D721Med (cell line): ENCODE measurements around the gene DUSP28.

Experiments used
- DNase-seq: peaks from one replicate; pipeline ENCODE4 v3.0.0; 2011; ENCODE audit warnings: low spot score; ENCODE audit not compliant: insufficient read length
- FAIRE-seq: peaks from 2 replicates; lab custom pipeline; 2011; peaks lifted over from hg19 to GRCh38; lab: Jason Lieb, UNC
- TF ChIP-seq, protein P1 (sequence below): IDR thresholded peaks from 2 replicates; pipeline ENCODE4 v1.5.1; 2012; ENCODE audit warnings: mild to moderate bottlenecking, control low read depth; ENCODE audit not compliant: insufficient read depth; ENCODE audit errors: missing control alignments

Gene DUSP28

DNA sequence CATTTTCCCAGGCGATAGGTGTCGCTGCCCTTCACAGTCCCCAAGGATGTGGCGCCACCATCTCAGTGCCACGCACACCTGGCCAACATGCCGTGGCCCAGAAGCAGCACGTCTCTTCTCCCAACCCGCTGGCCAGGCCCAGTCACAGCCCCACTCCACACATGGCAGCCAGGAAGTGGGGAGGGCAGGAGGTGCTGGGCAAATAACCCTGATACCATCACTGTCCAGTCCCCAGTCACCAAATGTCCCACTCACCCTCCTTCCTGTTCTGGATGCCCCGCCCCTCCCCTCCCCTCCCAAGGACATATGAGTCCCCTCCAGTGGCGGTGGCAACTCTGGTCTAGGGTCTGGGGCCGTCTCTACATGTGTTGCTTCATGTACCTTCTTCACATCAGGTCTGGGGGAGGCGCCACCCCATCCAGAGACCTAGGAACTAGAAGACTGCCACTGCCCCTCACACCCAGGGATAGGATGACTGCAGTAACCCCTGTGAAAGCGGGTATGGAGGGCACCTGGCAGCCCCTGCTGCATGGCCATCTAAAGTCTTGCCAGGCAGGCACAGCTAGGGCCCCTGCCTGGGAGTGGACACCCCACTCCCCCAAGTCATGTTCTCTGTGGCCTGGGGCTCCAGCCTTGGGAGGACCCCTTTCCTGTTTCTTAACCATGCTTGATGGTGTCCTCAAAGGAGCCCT lies 19.1 kb downstream of the DUSP28 start:
- TF ChIP-seq, protein P1, sequence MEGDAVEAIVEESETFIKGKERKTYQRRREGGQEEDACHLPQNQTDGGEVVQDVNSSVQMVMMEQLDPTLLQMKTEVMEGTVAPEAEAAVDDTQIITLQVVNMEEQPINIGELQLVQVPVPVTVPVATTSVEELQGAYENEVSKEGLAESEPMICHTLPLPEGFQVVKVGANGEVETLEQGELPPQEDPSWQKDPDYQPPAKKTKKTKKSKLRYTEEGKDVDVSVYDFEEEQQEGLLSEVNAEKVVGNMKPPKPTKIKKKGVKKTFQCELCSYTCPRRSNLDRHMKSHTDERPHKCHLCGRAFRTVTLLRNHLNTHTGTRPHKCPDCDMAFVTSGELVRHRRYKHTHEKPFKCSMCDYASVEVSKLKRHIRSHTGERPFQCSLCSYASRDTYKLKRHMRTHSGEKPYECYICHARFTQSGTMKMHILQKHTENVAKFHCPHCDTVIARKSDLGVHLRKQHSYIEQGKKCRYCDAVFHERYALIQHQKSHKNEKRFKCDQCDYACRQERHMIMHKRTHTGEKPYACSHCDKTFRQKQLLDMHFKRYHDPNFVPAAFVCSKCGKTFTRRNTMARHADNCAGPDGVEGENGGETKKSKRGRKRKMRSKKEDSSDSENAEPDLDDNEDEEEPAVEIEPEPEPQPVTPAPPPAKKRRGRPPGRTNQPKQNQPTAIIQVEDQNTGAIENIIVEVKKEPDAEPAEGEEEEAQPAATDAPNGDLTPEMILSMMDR, result no peak
- no peak for FAIRE-seq
- DNase-seq, result no peak

DNA sequence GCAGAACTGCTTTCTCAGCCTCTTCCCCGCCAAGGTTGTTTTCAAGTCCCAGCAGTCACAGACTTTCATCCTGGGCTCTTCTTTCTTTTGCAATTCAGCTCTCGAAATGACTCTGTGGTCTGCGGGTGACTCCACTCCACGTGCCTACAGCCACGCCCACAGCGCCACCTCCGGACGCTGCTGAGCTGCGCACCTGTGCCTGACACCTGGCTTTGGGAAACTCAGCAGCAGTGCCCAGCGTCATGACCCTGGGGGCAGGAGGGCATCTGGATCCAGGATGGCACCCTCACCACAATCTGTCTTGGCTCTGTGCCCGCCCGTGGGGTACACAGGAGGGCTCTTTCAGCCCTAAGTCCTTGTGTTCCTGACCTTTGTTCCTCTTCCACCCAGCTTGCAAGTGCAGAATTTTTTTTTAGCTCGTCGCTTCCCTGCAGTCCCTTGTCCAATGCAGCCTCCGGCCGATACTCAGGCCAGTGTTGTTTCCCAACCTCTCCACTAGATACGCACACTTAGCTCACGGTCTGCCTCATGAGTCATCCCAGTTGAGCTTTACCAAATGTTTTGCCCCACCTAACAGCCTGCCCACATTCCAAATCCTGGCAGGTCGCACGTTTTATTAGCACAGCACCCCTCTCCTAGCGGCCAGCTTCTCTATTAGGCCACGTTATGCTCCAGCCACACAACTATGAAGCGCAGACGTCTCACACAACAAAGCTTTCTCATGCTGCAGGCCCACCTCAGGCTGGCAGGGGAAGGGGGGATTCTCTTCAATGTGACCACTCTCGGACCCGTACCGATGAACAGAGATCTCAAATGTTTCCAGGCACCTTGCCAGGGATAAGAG lies 19.8 kb downstream of the DUSP28 start:
- TF ChIP-seq, protein P1, result no peak
- no peak for DNase-seq
- FAIRE-seq, result no peak

DNA sequence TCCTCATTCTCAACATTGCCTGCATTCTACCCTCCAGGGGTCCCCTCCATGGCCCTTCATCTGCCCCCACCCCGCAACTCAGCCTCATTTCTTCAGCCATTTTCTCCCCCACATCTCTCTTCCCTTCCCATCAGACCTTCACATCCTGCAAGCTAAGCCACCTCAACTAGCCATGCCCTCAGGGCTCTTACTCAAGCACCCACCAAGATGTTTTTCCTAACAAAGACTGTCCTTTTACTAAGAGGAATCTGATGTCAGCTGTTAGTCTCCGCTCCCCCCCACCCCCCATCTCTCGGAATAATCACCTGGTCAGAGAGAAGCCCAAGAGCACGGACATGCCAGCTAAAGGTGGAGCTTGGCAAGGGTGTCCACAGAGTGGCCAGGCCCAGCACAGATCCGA lies 21.7 kb downstream of the DUSP28 start:
- DNase-seq (no peak), FAIRE-seq (no peak)
- TF ChIP-seq, protein P1, result no peak

DNA sequence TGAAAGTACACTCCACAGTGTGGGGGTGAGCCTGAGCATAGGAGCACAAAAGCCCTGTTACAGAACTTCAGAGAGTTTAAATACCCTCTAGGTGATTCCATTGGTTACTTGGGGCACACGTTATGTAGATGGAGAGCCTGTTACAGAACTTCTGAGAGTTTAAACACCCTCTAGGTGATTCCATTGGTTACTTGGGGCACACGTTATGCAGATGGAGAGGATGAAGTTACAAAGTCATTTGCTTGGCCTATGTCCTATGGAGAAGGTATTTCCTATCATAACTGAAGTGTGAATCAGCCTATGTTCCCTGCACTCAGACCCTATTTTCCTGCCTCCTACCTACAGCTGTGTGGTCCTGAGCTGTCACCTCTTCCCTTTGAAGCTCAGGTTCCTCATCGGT lies 22.6 kb downstream of the DUSP28 start:
- no peak for DNase-seq
- TF ChIP-seq, protein P1, result no peak
- FAIRE-seq, result no peak

DNA sequence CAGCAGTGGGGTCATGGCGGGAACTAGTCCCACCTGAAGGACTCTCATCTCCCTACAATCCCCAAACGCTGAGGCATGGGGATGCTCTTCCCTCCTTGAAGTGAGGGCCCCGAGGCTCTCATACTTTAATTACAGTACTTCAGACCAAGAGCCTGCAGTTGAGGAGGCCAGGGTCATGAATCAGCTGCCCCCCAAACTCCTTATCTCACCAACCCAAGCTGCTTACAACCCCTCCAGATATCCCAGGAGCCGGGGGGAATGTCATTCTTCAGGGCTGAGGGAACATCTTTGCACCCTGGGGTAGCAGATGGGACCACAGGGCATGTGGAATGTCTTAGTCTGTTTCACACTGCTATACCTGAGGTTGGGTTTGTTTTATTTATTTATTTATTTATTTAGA lies 23.6 kb downstream of the DUSP28 start:
- no peak for FAIRE-seq
- TF ChIP-seq, protein P1, result no peak
- no peak for DNase-seq

DNA sequence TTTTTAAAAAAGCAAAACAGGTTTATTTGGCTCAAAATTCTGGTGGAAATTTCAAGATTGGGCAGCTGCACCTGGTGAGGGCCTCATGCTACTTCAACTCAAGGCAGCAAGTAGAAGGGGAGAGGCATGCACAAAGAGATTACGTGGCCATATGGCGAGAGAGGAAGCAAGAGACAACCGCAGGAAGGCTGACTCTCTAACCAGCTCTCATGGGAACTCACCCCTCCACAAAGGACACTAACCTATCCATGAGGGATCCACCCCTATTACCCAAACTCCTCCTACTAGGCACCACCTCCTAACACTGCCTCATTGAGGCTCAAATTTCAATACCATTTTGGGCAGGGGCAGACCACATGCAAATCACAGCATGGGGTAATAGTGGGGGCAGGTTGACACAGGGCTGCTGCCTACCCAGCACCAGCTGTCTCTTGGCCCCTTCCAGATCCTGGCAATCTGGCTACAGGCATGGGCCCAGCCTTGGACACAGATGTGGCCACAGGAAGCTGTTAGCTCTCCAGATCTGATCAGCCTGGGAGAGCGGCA lies 24.4 kb downstream of the DUSP28 start:
- DNase-seq (no peak), FAIRE-seq (no peak)
- TF ChIP-seq, protein P1, result no peak
